C1 segment of cervical spinal cord (tissue), 14 donors: Measurements from ENCODE around the gene PLCG2.
"Not testable (repeated sequence)": the region's sequence is repeated elsewhere in the genome, so short reads cannot be mapped to it uniquely, and the experiment has no call there.

Experiments
- DNase-seq, 14 donors: peaks; one replicate each; lab custom pipeline; 2025; lab: John Stamatoyannopoulos, UW

Gene PLCG2

GRCh38 chr16:81790277-81790676 lies 11.2 kb downstream of the PLCG2 start:
- DNase-seq: no peak

- no peak for DNase-seq
Measured at GRCh38 chr16:81790830-81791435, 11.8 kb downstream of the PLCG2 start.

- no peak for DNase-seq
Measured at GRCh38 chr16:81792828-81793227, 13.7 kb downstream of the PLCG2 start.

GRCh38 chr16:81795193-81795592 lies 16.1 kb downstream of the PLCG2 start:
- no peak for DNase-seq

GRCh38 chr16:81796035-81796434 lies 16.9 kb downstream of the PLCG2 start:
- peak in 1 of 14 donors; percentile 30 for DNase-seq

- no peak for DNase-seq
Measured at GRCh38 chr16:81796583-81797346, 17.7 kb downstream of the PLCG2 start.

GRCh38 chr16:81797443-81797842 lies 18.4 kb downstream of the PLCG2 start:
- DNase-seq: no peak

GRCh38 chr16:81798311-81799137 lies 19.4 kb downstream of the PLCG2 start:
- DNase-seq: no peak

- no peak for DNase-seq
Measured at GRCh38 chr16:81799138-81799504, 20.0 kb downstream of the PLCG2 start.

- DNase-seq: not testable (repeated sequence)
Measured at GRCh38 chr16:81801724-81802123, 22.6 kb downstream of the PLCG2 start.

GRCh38 chr16:81803332-81803731 lies 24.2 kb downstream of the PLCG2 start:
- no peak for DNase-seq

- no peak for DNase-seq
Measured at GRCh38 chr16:81804134-81804610, 25.1 kb downstream of the PLCG2 start.

GRCh38 chr16:81806696-81807095 lies 27.6 kb downstream of the PLCG2 start:
- no peak for DNase-seq

- no peak for DNase-seq
Measured at GRCh38 chr16:81807767-81808358, 28.8 kb downstream of the PLCG2 start.

GRCh38 chr16:81808933-81809480 lies 29.9 kb downstream of the PLCG2 start:
- DNase-seq: no peak

GRCh38 chr16:81809567-81809966 lies 30.5 kb downstream of the PLCG2 start:
- DNase-seq: no peak

- no peak for DNase-seq
Measured at GRCh38 chr16:81810361-81810760, 31.3 kb downstream of the PLCG2 start.

GRCh38 chr16:81810894-81811538 lies 31.9 kb downstream of the PLCG2 start:
- no peak for DNase-seq

GRCh38 chr16:81813648-81814047 lies 34.6 kb downstream of the PLCG2 start:
- DNase-seq: no peak

- no peak for DNase-seq
Measured at GRCh38 chr16:81814751-81815428, 35.8 kb downstream of the PLCG2 start.

GRCh38 chr16:81815429-81815766 lies 36.3 kb downstream of the PLCG2 start:
- no peak for DNase-seq
